HUES48 (cell line): ENCODE data around the gene SLC48A1.
A peak's percentile ranks its signal among the peaks of the same experiment; 100 is the strongest.

ENCODE experiments used
- H3K27ac ChIP-seq: one replicate; pipeline ENCODE4 v1.7.0; 2013; ENCODE audit warnings: low read depth, low read length, inconsistent platforms
- H3K27me3 ChIP-seq: 2 replicates; pipeline ENCODE4 v1.6.1; 2013; ENCODE audit warnings: mild to moderate bottlenecking, low read length; ENCODE audit not compliant: control insufficient read depth, insufficient read depth
- H3K36me3 ChIP-seq: 2 replicates; pipeline ENCODE4 v1.6.1; 2013; ENCODE audit warnings: low read length; ENCODE audit not compliant: control insufficient read depth, insufficient read depth
- H3K4me1 ChIP-seq: 2 replicates; pipeline ENCODE4 v1.6.1; 2013; ENCODE audit warnings: mild to moderate bottlenecking, low read length; ENCODE audit not compliant: control insufficient read depth, insufficient read depth
- H3K4me3 ChIP-seq: 2 replicates; pipeline ENCODE4 v1.5.1; 2013; ENCODE audit warnings: mild to moderate bottlenecking, low read depth, low read length
- H3K9ac ChIP-seq: 2 replicates; pipeline ENCODE4 v1.6.1; 2013; ENCODE audit warnings: mild to moderate bottlenecking, low read depth, low read length, moderate library complexity
- H3K9me3 ChIP-seq: 2 replicates; pipeline ENCODE4 v1.6.1; 2013; ENCODE audit warnings: low read length; ENCODE audit not compliant: control insufficient read depth, insufficient read depth

The SLC48A1 gene

GRCh38 chr12:47816403-47817271 is 43.6 kb downstream of the SLC48A1 start:
- H3K9ac ChIP-seq, result no peak overlapping the region
- H3K27ac ChIP-seq, result peak overlapping the region; percentile 97
- no peaks in the 10 kb centered on the region for H3K36me3 ChIP-seq
- H3K4me1 ChIP-seq, result peaks cover 66% of the 10 kb centered on the region
- no peak overlapping the region for H3K4me3 ChIP-seq
- no peaks in the 10 kb centered on the region for H3K27me3 ChIP-seq
- H3K9me3 ChIP-seq, result no peaks in the 10 kb centered on the region

GRCh38 chr12:47817272-47818006 is 44.4 kb downstream of the SLC48A1 start:
- Histone ChIP-seq H3K9ac (no peak overlapping the region), H3K4me1 (peaks cover 61% of the 10 kb centered on the region), H3K36me3 (no peaks in the 10 kb centered on the region), H3K27me3 (no peaks in the 10 kb centered on the region), H3K4me3 (no peak overlapping the region), H3K9me3 (no peaks in the 10 kb centered on the region), H3K27ac (peak overlapping the region; percentile 97)

GRCh38 chr12:47818007-47818376 is 45.0 kb downstream of the SLC48A1 start:
- Histone ChIP-seq H3K27me3 (no peaks in the 10 kb centered on the region), H3K27ac (peak overlapping the region; percentile 97), H3K9me3 (no peaks in the 10 kb centered on the region), H3K9ac (no peak overlapping the region), H3K4me1 (peaks cover 58% of the 10 kb centered on the region), H3K4me3 (no peak overlapping the region; the same call in 1 of the 2 replicates), H3K36me3 (no peaks in the 10 kb centered on the region)

GRCh38 chr12:47818467-47819137 is 45.6 kb downstream of the SLC48A1 start:
- no peaks in the 10 kb centered on the region for H3K36me3 ChIP-seq
- peaks cover 53% of the 10 kb centered on the region for H3K4me1 ChIP-seq
- no peaks in the 10 kb centered on the region for H3K9me3 ChIP-seq
- peak overlapping the region; percentile 38; the same call in 1 of the 2 replicates for H3K9ac ChIP-seq
- peak overlapping the region; percentile 87 for H3K4me3 ChIP-seq
- H3K27me3 ChIP-seq, result no peaks in the 10 kb centered on the region
- peak overlapping the region; percentile 97 for H3K27ac ChIP-seq

GRCh38 chr12:47819138-47819895 is 46.3 kb downstream of the SLC48A1 start:
- H3K36me3 ChIP-seq, result no peaks in the 10 kb centered on the region
- peak overlapping the region; percentile 87 for H3K4me3 ChIP-seq
- H3K4me1 ChIP-seq, result peaks cover 46% of the 10 kb centered on the region
- no peaks in the 10 kb centered on the region for H3K9me3 ChIP-seq
- H3K9ac ChIP-seq, result peak overlapping the region; percentile 44
- H3K27ac ChIP-seq, result peak overlapping the region; percentile 97
- no peaks in the 10 kb centered on the region for H3K27me3 ChIP-seq

GRCh38 chr12:47819896-47820630 is 47.0 kb downstream of the SLC48A1 start, which contains the start of gene HDAC7:
Gene HDAC7, minus strand, starts transcription at chr12:47819903. Its CDS starts 118 bp downstream, at chr12:47819785.
- Histone ChIP-seq H3K9ac (peak within 1 kb of the TSS; percentile 95), H3K27me3 (no peaks in the 10 kb centered on the region), H3K27ac (peak within 1 kb of the TSS; percentile 97), H3K9me3 (no peaks in the 10 kb centered on the region), H3K36me3 (no peaks in the 10 kb centered on the region), H3K4me3 (peak within 1 kb of the TSS; percentile 87), H3K4me1 (peaks cover 40% of the 10 kb centered on the region)

GRCh38 chr12:47820631-47821345 is 47.8 kb downstream of the SLC48A1 start:
- peak overlapping the region; percentile 97 for H3K27ac ChIP-seq
- H3K4me1 ChIP-seq, result peaks cover 40% of the 10 kb centered on the region
- no peaks in the 10 kb centered on the region for H3K27me3 ChIP-seq
- H3K4me3 ChIP-seq, result peak overlapping the region; percentile 87
- H3K36me3 ChIP-seq, result no peaks in the 10 kb centered on the region
- H3K9ac ChIP-seq, result peak overlapping the region; percentile 95
- H3K9me3 ChIP-seq, result no peaks in the 10 kb centered on the region

GRCh38 chr12:47821346-47821706 is 48.3 kb downstream of the SLC48A1 start:
- Histone ChIP-seq H3K27me3 (no peaks in the 10 kb centered on the region), H3K36me3 (no peaks in the 10 kb centered on the region), H3K9ac (peak overlapping the region; percentile 73), H3K4me3 (peak overlapping the region; percentile 87; the same call in 1 of the 2 replicates), H3K9me3 (no peaks in the 10 kb centered on the region), H3K27ac (peak overlapping the region; percentile 97), H3K4me1 (peaks cover 37% of the 10 kb centered on the region)

GRCh38 chr12:47822401-47822800 is 49.4 kb downstream of the SLC48A1 start:
- Histone ChIP-seq H3K27me3 (no peaks in the 10 kb centered on the region), H3K9ac (no peak overlapping the region), H3K36me3 (no peaks in the 10 kb centered on the region), H3K27ac (no peak overlapping the region), H3K4me1 (peaks cover 28% of the 10 kb centered on the region), H3K4me3 (no peak overlapping the region), H3K9me3 (no peaks in the 10 kb centered on the region)
